ENCODE measurements around the gene LHPP. TPM values are rescaled to one million over a fixed set of nuclear protein-coding genes. Genes with fewer than 3 reads are reported as not detected.

The LHPP gene
- polyA plus RNA-seq, 2 of the 4 experiments (the other 2 are of a cell fraction): 14.4 to 18.6 TPM

GRCh38 chr10:124480860-124481259, 19.2 kb downstream of the LHPP start:
- WGBS (ENCODE audit: missing lambda C conversion rate): 69% methylated on average over 5 of the region's 5 CpGs
- FAIRE-seq: no peak
- TF ChIP-seq HOXA7 (CRISPR knock-in tag; IDR thresholded peaks at IDR 0.05): no peak
- no peak for TF ChIP-seq ELK1 (IDR thresholded peaks at IDR 0.05; ENCODE audit: low read depth, low read length)
- TF ChIP-seq SREBF2 (IDR thresholded peaks at IDR 0.05): no peak
- no peak for TF ChIP-seq ESRRA (IDR thresholded peaks at IDR 0.05; ENCODE audit: borderline replicate concordance, low read length)
- no peak for TF ChIP-seq TP53 (CRISPR knock-in tag; IDR thresholded peaks at IDR 0.05)
- TF ChIP-seq FOSL2 (IDR thresholded peaks at IDR 0.05): no peak
- no peak for TF ChIP-seq FOSL2 (CRISPR knock-in tag; IDR thresholded peaks at IDR 0.05)
- TF ChIP-seq HOXB13 (CRISPR knock-in tag; IDR thresholded peaks at IDR 0.05; ENCODE audit: low read depth): no peak
- no peak for TF ChIP-seq ZC3H11A (IDR thresholded peaks at IDR 0.05)
- TF ChIP-seq ZFP36 (IDR thresholded peaks at IDR 0.05; ENCODE audit: borderline replicate concordance, partially characterized antibody): no peak
- TF ChIP-seq CBX8 (IDR thresholded peaks at IDR 0.05): no peak
- TF ChIP-seq EP300 (IDR thresholded peaks at IDR 0.05): no peak
- no peak for TF ChIP-seq SMC3 (IDR thresholded peaks at IDR 0.05)
- TF ChIP-seq HOXB5 (CRISPR knock-in tag; IDR thresholded peaks at IDR 0.05): no peak
- TF ChIP-seq HEYL (CRISPR knock-in tag; IDR thresholded peaks at IDR 0.05): no peak
- no peak for TF ChIP-seq JUNB (IDR thresholded peaks at IDR 0.05)
- TF ChIP-seq HMGXB4 (CRISPR knock-in tag; IDR thresholded peaks at IDR 0.05; ENCODE audit: borderline replicate concordance): no peak
- TF ChIP-seq GATA3 (IDR thresholded peaks at IDR 0.05; ENCODE audit: borderline replicate concordance): no peak
- TF ChIP-seq CEBPB (IDR thresholded peaks at IDR 0.05): no peak
- Histone ChIP-seq H3K27ac (no peak overlapping the region), H3K9me3 (no peaks in the 10 kb centered on the region), H3K4me3 (no peak overlapping the region), H3K4me1 (peaks cover 5% of the 10 kb centered on the region; the same call in 1 of the 3 replicates), H3K4me2 (no peak overlapping the region)
- ChIA-PET POLR2A (no interaction called here), CTCF (no interaction called here)
- DNase-seq (ENCODE audit: low read depth in 1 of 2, low spot score in 1 of 2): no peak
- no peak for ATAC-seq

GRCh38 chr10:124481717-124482116, 20.1 kb downstream of the LHPP start:
- no peak for FAIRE-seq
- POLR2A ChIA-PET: no interaction called here
- ATAC-seq: no peak

More at GRCh38 chr10:124481717-124482116, 20.1 kb downstream of the LHPP start:
- Histone ChIP-seq H3K9me3 (no peaks in the 10 kb centered on the region), H3K27ac (no peak overlapping the region), H3K4me1 (no peaks in the 10 kb centered on the region), H3K4me2 (no peak overlapping the region), H3K4me3 (no peak overlapping the region)
- CTCF ChIA-PET: interaction anchor here (1.8 kb wide), 1 partner anchor 92 kb away, joined by 6 read pairs; no protein-coding TSS in a partner anchor
- WGBS (ENCODE audit: missing lambda C conversion rate): 88% methylated on average over 6 of the region's 6 CpGs
- DNase-seq (ENCODE audit: low read depth in 1 of 2, low spot score in 1 of 2): no peak
- TF ChIP-seq KDM5A (IDR thresholded peaks at IDR 0.05): no peak
- no peak for TF ChIP-seq SMC3 (IDR thresholded peaks at IDR 0.05)
- TF ChIP-seq ZFP36 (IDR thresholded peaks at IDR 0.05; ENCODE audit: borderline replicate concordance, partially characterized antibody): no peak
- no peak for TF ChIP-seq MAZ (IDR thresholded peaks at IDR 0.05; ENCODE audit: borderline replicate concordance, low read depth, low read length)
- no peak for TF ChIP-seq BHLHE40 (IDR thresholded peaks at IDR 0.05; ENCODE audit: low read depth, low read length)
- TF ChIP-seq HEYL (CRISPR knock-in tag; IDR thresholded peaks at IDR 0.05): no peak
- TF ChIP-seq HDAC2 (IDR thresholded peaks at IDR 0.05): no peak
- no peak for TF ChIP-seq HOXB13 (CRISPR knock-in tag; IDR thresholded peaks at IDR 0.05; ENCODE audit: low read depth)
- TF ChIP-seq ESRRA (IDR thresholded peaks at IDR 0.05; ENCODE audit: borderline replicate concordance, low read length): no peak
- TF ChIP-seq ZC3H11A (IDR thresholded peaks at IDR 0.05): no peak
- no peak for TF ChIP-seq FOSL2 (IDR thresholded peaks at IDR 0.05)
- TF ChIP-seq FOSL2 (CRISPR knock-in tag; IDR thresholded peaks at IDR 0.05): no peak
- TF ChIP-seq JUNB (IDR thresholded peaks at IDR 0.05): no peak
- no peak for TF ChIP-seq ZSCAN20 (CRISPR knock-in tag; IDR thresholded peaks at IDR 0.05)
- TF ChIP-seq RFX5 (IDR thresholded peaks at IDR 0.05): no peak
- TF ChIP-seq EP300 (IDR thresholded peaks at IDR 0.05): no peak
- no peak for TF ChIP-seq BCL3 (IDR thresholded peaks at IDR 0.05)
- no peak for TF ChIP-seq RAD21 (conservative IDR thresholded peaks at IDR 0.05 in 1 of 2, IDR thresholded peaks at IDR 0.05 in 1 of 2)
- no peak for TF ChIP-seq EHF (CRISPR knock-in tag; IDR thresholded peaks at IDR 0.05)
